Liver (tissue), 3 donors: ENCODE data around the gene KIAA0753.

Experiments
- FOXA1 ChIP-seq: IDR thresholded peaks from 2 replicates; pipeline ENCODE4 v1.6.1; 2016; ENCODE audit warnings: antibody characterized with exemption
- RAD21 ChIP-seq, 2 donors: IDR thresholded peaks; 2 replicates each; pipeline ENCODE4 v1.6.1; 2016; ENCODE audit warnings: antibody characterized with exemption in 2 of 2, mild to moderate bottlenecking in 2 of 2
- TAF1 ChIP-seq: conservative IDR thresholded peaks from 2 replicates; pipeline ENCODE4 v1.6.1; 2016; ENCODE audit warnings: antibody characterized with exemption, mild to moderate bottlenecking
- YY1 ChIP-seq: IDR thresholded peaks from 2 replicates; pipeline ENCODE4 v1.6.1; 2016; ENCODE audit warnings: antibody characterized with exemption, mild to moderate bottlenecking
- ZBTB33 ChIP-seq: IDR thresholded peaks from 2 replicates; pipeline ENCODE4 v1.6.1; 2016; ENCODE audit warnings: antibody characterized with exemption
- TF ChIP-seq, protein P1 (sequence below): fragments of 150-350 bp; IDR thresholded peaks from 2 replicates; pipeline ENCODE4 v1.5.1; 2017; ENCODE audit warnings: improper control_type of control experiment, low read depth, low read length; ENCODE audit not compliant: missing input control
- TF ChIP-seq, protein P2 (sequence below): IDR thresholded peaks from 2 replicates; pipeline ENCODE4 v1.6.1; 2016; ENCODE audit warnings: antibody characterized with exemption, mild to moderate bottlenecking
- TF ChIP-seq, protein P3 (sequence below): IDR thresholded peaks from 2 replicates; pipeline ENCODE4 v1.6.1; 2016; ENCODE audit warnings: antibody characterized with exemption
- TF ChIP-seq, protein P4 (sequence below): IDR thresholded peaks from 2 replicates; pipeline ENCODE4 v1.6.1; 2016; ENCODE audit warnings: antibody characterized with exemption
- donor health status: healthy.
- donor health status: healthy.

DNA sequence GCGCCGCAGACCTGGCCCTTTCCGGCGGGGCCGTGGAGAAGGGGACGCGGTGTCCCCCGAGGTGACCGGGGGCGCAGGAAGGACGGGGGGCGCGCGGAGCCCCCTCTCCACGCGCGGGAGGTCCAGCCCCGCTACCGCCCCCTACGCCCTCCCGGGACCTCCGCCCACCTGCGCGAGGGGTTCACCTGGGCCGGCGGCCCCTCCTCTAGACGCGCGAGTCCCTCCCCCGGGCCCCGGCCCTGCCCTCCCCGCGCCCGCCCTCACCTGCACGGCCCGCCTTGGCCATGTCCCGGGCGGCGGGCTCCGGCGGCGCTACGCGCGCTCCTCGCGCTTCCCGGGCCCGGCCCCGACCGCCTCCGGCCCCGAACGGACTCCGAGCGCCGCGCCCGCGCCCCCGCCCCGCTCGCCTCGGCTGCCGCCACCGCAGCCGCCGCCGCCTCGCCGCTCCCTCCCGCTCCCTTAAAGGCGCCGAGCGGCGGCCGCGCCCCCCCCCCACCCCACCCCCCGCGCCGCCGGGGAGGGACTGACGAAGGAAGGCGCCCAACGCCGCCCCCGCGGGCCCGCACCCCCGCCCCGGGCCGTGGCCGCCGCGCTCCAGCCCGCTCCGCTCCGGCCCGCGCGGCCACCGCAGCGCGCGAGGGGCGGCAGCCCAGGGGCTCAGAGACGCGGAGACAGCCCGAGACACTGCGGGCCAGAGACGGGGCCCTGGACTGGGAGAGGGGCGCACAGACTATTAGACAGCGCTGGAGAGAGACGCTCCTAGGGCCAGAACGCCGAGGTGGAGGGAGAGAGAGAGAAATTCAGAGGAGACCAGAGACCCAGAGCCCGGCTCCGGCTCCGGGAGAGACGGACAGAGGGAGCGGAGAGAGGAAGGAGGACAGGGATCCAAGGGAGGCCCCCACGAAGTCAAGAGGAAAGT is 84.1 kb downstream of the KIAA0753 start, which contains the start of gene PITPNM3:
- TF ChIP-seq, protein P1, sequence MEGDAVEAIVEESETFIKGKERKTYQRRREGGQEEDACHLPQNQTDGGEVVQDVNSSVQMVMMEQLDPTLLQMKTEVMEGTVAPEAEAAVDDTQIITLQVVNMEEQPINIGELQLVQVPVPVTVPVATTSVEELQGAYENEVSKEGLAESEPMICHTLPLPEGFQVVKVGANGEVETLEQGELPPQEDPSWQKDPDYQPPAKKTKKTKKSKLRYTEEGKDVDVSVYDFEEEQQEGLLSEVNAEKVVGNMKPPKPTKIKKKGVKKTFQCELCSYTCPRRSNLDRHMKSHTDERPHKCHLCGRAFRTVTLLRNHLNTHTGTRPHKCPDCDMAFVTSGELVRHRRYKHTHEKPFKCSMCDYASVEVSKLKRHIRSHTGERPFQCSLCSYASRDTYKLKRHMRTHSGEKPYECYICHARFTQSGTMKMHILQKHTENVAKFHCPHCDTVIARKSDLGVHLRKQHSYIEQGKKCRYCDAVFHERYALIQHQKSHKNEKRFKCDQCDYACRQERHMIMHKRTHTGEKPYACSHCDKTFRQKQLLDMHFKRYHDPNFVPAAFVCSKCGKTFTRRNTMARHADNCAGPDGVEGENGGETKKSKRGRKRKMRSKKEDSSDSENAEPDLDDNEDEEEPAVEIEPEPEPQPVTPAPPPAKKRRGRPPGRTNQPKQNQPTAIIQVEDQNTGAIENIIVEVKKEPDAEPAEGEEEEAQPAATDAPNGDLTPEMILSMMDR = no peak
- TF ChIP-seq, protein P2, sequence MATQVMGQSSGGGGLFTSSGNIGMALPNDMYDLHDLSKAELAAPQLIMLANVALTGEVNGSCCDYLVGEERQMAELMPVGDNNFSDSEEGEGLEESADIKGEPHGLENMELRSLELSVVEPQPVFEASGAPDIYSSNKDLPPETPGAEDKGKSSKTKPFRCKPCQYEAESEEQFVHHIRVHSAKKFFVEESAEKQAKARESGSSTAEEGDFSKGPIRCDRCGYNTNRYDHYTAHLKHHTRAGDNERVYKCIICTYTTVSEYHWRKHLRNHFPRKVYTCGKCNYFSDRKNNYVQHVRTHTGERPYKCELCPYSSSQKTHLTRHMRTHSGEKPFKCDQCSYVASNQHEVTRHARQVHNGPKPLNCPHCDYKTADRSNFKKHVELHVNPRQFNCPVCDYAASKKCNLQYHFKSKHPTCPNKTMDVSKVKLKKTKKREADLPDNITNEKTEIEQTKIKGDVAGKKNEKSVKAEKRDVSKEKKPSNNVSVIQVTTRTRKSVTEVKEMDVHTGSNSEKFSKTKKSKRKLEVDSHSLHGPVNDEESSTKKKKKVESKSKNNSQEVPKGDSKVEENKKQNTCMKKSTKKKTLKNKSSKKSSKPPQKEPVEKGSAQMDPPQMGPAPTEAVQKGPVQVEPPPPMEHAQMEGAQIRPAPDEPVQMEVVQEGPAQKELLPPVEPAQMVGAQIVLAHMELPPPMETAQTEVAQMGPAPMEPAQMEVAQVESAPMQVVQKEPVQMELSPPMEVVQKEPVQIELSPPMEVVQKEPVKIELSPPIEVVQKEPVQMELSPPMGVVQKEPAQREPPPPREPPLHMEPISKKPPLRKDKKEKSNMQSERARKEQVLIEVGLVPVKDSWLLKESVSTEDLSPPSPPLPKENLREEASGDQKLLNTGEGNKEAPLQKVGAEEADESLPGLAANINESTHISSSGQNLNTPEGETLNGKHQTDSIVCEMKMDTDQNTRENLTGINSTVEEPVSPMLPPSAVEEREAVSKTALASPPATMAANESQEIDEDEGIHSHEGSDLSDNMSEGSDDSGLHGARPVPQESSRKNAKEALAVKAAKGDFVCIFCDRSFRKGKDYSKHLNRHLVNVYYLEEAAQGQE = no peak
- TF ChIP-seq RAD21 (IDR thresholded peaks at IDR 0.05) (no peak), FOXA1 (no peak), TAF1 (no peak), ZBTB33 (no peak), YY1 (no peak)
- TF ChIP-seq, protein P3, sequence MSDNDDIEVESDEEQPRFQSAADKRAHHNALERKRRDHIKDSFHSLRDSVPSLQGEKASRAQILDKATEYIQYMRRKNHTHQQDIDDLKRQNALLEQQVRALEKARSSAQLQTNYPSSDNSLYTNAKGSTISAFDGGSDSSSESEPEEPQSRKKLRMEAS = no peak
- TF ChIP-seq, protein P4, sequence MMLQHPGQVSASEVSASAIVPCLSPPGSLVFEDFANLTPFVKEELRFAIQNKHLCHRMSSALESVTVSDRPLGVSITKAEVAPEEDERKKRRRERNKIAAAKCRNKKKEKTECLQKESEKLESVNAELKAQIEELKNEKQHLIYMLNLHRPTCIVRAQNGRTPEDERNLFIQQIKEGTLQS = no peak
